PC-9 (cell line): ENCODE results near the gene PTPRG.

Experiments used
- CTCF ChIP-seq: fragments of 200-600 bp; sonication (generic); conservative IDR thresholded peaks from 2 replicates; pipeline ENCODE4 v1.6.1; 2017; ENCODE audit warnings: mixed run types, antibody characterized with exemption, mild to moderate bottlenecking, moderate library complexity
- EZH2 ChIP-seq: fragments of 200-600 bp; sonication (generic); IDR thresholded peaks from 2 replicates; pipeline ENCODE4 v1.8.0; 2017; ENCODE audit warnings: antibody characterized with exemption, low read depth

GRCh38 chr3:61848885-61849284, 287.5 kb downstream of the PTPRG start:
- TF ChIP-seq CTCF: no peak
- no peak for TF ChIP-seq EZH2
